ENCODE measurements around the gene ATPAF1. TPM values are rescaled to one million over a fixed set of nuclear protein-coding genes. Genes with fewer than 3 reads are reported as not detected.
A peak's percentile ranks its signal among the peaks of the same experiment; 100 is the strongest.

ATPAF1 gene
- total and polyA plus RNA-seq, 9 donors = 42.5 to 59.4 (median 50.8) TPM

- Histone ChIP-seq H3K36me3 (ENCODE audit: control insufficient read depth, insufficient read depth, low read length) (peaks cover 4% of the 10 kb centered on the region), H3K4me3 (ENCODE audit: low read length) (no peak overlapping the region), H3K27ac (ENCODE audit: low read length) (no peak overlapping the region), H3K27me3 (ENCODE audit: control insufficient read depth, insufficient read depth, low read length) (peaks cover 3% of the 10 kb centered on the region), H3K9me3 (replicated peaks; ENCODE audit: control insufficient read depth, low read depth, low read length) (no peaks in the 10 kb centered on the region), H3K4me1 (ENCODE audit: control insufficient read depth, insufficient read depth, low read length) (peaks cover 37% of the 10 kb centered on the region)
- no peak for DNase-seq
- WGBS (ENCODE audit: insufficient coverage) = no CpG with 5 or more reads among the region's 3 CpGs
Measured at GRCh38 chr1:46617833-46618232, 50.3 kb downstream of the ATPAF1 start.

- Histone ChIP-seq H3K36me3 (ENCODE audit: control insufficient read depth, insufficient read depth, low read length) (peaks cover 8% of the 10 kb centered on the region), H3K27me3 (ENCODE audit: control insufficient read depth, insufficient read depth, low read length) (peaks cover 3% of the 10 kb centered on the region), H3K9me3 (replicated peaks; ENCODE audit: control insufficient read depth, low read depth, low read length) (no peaks in the 10 kb centered on the region), H3K27ac (ENCODE audit: low read length) (peak overlapping the region; percentile 94), H3K4me3 (ENCODE audit: low read length) (peak overlapping the region; percentile 90), H3K4me1 (ENCODE audit: control insufficient read depth, insufficient read depth, low read length) (peaks cover 40% of the 10 kb centered on the region)
- 70% methylated on average over 1 of the region's 10 CpGs for WGBS (ENCODE audit: insufficient coverage)
- no peak for DNase-seq
Measured at GRCh38 chr1:46617108-46617800, 50.9 kb downstream of the ATPAF1 start.

GRCh38 chr1:46616277-46617107 lies 51.7 kb downstream of the ATPAF1 start, which contains the start of gene MOB3C:
Gene MOB3C (minus strand): TSS chr1:46616811. CDS start chr1:46613321, 3,490 bp downstream.
- WGBS (ENCODE audit: insufficient coverage) = under 1% methylated on average over 40 of the region's 62 CpGs
- H3K9me3 ChIP-seq (replicated peaks; ENCODE audit: control insufficient read depth, low read depth, low read length) = no peaks in the 10 kb centered on the region
- H3K27ac ChIP-seq (ENCODE audit: low read length) = peak within 1 kb of the TSS; percentile 94
- H3K4me3 ChIP-seq (ENCODE audit: low read length) = peak within 1 kb of the TSS; percentile 90
- peak; percentile 96 for DNase-seq
- peaks cover 16% of the 10 kb centered on the region for H3K36me3 ChIP-seq (ENCODE audit: control insufficient read depth, insufficient read depth, low read length)
- H3K27me3 ChIP-seq (ENCODE audit: control insufficient read depth, insufficient read depth, low read length) = peaks cover 3% of the 10 kb centered on the region
- H3K4me1 ChIP-seq (ENCODE audit: control insufficient read depth, insufficient read depth, low read length) = peaks cover 48% of the 10 kb centered on the region

GRCh38 chr1:46615735-46616134 lies 52.4 kb downstream of the ATPAF1 start:
- WGBS (ENCODE audit: insufficient coverage) = 37% methylated on average over 2 of the region's 3 CpGs
- H3K36me3 ChIP-seq (ENCODE audit: control insufficient read depth, insufficient read depth, low read length) = peaks cover 24% of the 10 kb centered on the region
- H3K4me1 ChIP-seq (ENCODE audit: control insufficient read depth, insufficient read depth, low read length) = peaks cover 51% of the 10 kb centered on the region
- no peaks in the 10 kb centered on the region for H3K9me3 ChIP-seq (replicated peaks; ENCODE audit: control insufficient read depth, low read depth, low read length)
- DNase-seq = peak; percentile 19
- H3K4me3 ChIP-seq (ENCODE audit: low read length) = peak overlapping the region; percentile 90
- H3K27me3 ChIP-seq (ENCODE audit: control insufficient read depth, insufficient read depth, low read length) = peaks cover 3% of the 10 kb centered on the region
- H3K27ac ChIP-seq (ENCODE audit: low read length) = peak overlapping the region; percentile 94

GRCh38 chr1:46615088-46615487 lies 53.1 kb downstream of the ATPAF1 start:
- DNase-seq = no peak
- Histone ChIP-seq H3K4me3 (ENCODE audit: low read length) (peak overlapping the region; percentile 90), H3K27ac (ENCODE audit: low read length) (no peak overlapping the region), H3K4me1 (ENCODE audit: control insufficient read depth, insufficient read depth, low read length) (peaks cover 51% of the 10 kb centered on the region), H3K27me3 (ENCODE audit: control insufficient read depth, insufficient read depth, low read length) (peaks cover 3% of the 10 kb centered on the region), H3K9me3 (replicated peaks; ENCODE audit: control insufficient read depth, low read depth, low read length) (no peaks in the 10 kb centered on the region), H3K36me3 (ENCODE audit: control insufficient read depth, insufficient read depth, low read length) (peaks cover 29% of the 10 kb centered on the region)
- WGBS (ENCODE audit: insufficient coverage) = 94% methylated on average over 2 of the region's 2 CpGs

GRCh38 chr1:46614604-46614984 lies 53.6 kb downstream of the ATPAF1 start:
- H3K4me3 ChIP-seq (ENCODE audit: low read length) = no peak overlapping the region
- H3K27me3 ChIP-seq (ENCODE audit: control insufficient read depth, insufficient read depth, low read length) = peaks cover 3% of the 10 kb centered on the region
- 83% methylated on average over 1 of the region's 2 CpGs for WGBS (ENCODE audit: insufficient coverage)
- H3K9me3 ChIP-seq (replicated peaks; ENCODE audit: control insufficient read depth, low read depth, low read length) = no peaks in the 10 kb centered on the region
- peaks cover 51% of the 10 kb centered on the region for H3K4me1 ChIP-seq (ENCODE audit: control insufficient read depth, insufficient read depth, low read length)
- no peak for DNase-seq
- H3K27ac ChIP-seq (ENCODE audit: low read length) = peak overlapping the region; percentile 80
- H3K36me3 ChIP-seq (ENCODE audit: control insufficient read depth, insufficient read depth, low read length) = peaks cover 34% of the 10 kb centered on the region

GRCh38 chr1:46613661-46614603 lies 54.2 kb downstream of the ATPAF1 start:
- Histone ChIP-seq H3K36me3 (ENCODE audit: control insufficient read depth, insufficient read depth, low read length) (peaks cover 40% of the 10 kb centered on the region), H3K4me3 (ENCODE audit: low read length) (peak overlapping the region; percentile 18), H3K27me3 (ENCODE audit: control insufficient read depth, insufficient read depth, low read length) (peaks cover 3% of the 10 kb centered on the region), H3K27ac (ENCODE audit: low read length) (peak overlapping the region; percentile 80), H3K9me3 (replicated peaks; ENCODE audit: control insufficient read depth, low read depth, low read length) (no peaks in the 10 kb centered on the region), H3K4me1 (ENCODE audit: control insufficient read depth, insufficient read depth, low read length) (peaks cover 51% of the 10 kb centered on the region)
- peak; percentile 96 for DNase-seq
- WGBS (ENCODE audit: insufficient coverage) = 0% methylated on average over 2 of the region's 16 CpGs

GRCh38 chr1:46612937-46613660 lies 55.1 kb downstream of the ATPAF1 start:
- 85% methylated on average over 38 of the region's 38 CpGs for WGBS (ENCODE audit: insufficient coverage)
- Histone ChIP-seq H3K27ac (ENCODE audit: low read length) (peak overlapping the region; percentile 80), H3K27me3 (ENCODE audit: control insufficient read depth, insufficient read depth, low read length) (no peaks in the 10 kb centered on the region), H3K4me1 (ENCODE audit: control insufficient read depth, insufficient read depth, low read length) (peaks cover 58% of the 10 kb centered on the region), H3K36me3 (ENCODE audit: control insufficient read depth, insufficient read depth, low read length) (peaks cover 48% of the 10 kb centered on the region), H3K9me3 (replicated peaks; ENCODE audit: control insufficient read depth, low read depth, low read length) (no peaks in the 10 kb centered on the region), H3K4me3 (ENCODE audit: low read length) (peak overlapping the region; percentile 18)
- peak; percentile 26 for DNase-seq

- Histone ChIP-seq H3K27ac (ENCODE audit: low read length) (no peak overlapping the region), H3K36me3 (ENCODE audit: control insufficient read depth, insufficient read depth, low read length) (peaks cover 55% of the 10 kb centered on the region), H3K4me3 (ENCODE audit: low read length) (no peak overlapping the region)
Measured at GRCh38 chr1:46611691-46612221, 56.4 kb downstream of the ATPAF1 start.

More at GRCh38 chr1:46611691-46612221, 56.4 kb downstream of the ATPAF1 start:
- DNase-seq = no peak
- peaks cover 59% of the 10 kb centered on the region for H3K4me1 ChIP-seq (ENCODE audit: control insufficient read depth, insufficient read depth, low read length)
- no peaks in the 10 kb centered on the region for H3K27me3 ChIP-seq (ENCODE audit: control insufficient read depth, insufficient read depth, low read length)
- WGBS (ENCODE audit: insufficient coverage) = 76% methylated on average over 3 of the region's 7 CpGs
- no peaks in the 10 kb centered on the region for H3K9me3 ChIP-seq (replicated peaks; ENCODE audit: control insufficient read depth, low read depth, low read length)
